PFSK-1 (cell line): ENCODE measurements around the gene MFSD12. TPM values are rescaled to one million over a fixed set of nuclear protein-coding genes. Genes with fewer than 3 reads are reported as not detected.

Experiments
- FOXP2 ChIP-seq: optimal IDR thresholded peaks from 2 replicates; pipeline ENCODE3; 2011; ENCODE audit warnings: borderline replicate concordance, control low read depth, inconsistent platforms; ENCODE audit not compliant: insufficient read depth; ENCODE audit errors: extremely low read length, extremely low read depth
- POLR2AphosphoS5 ChIP-seq: IDR thresholded peaks from 2 replicates; pipeline ENCODE4 v1.6.1; 2012; ENCODE audit warnings: low read depth, mild to moderate bottlenecking, control low read depth, low read length, moderate library complexity
- REST ChIP-seq, 2 experiments: IDR thresholded peaks; 2 replicates each; pipeline versions ENCODE4 v1.6.1 to v1.8.0; 2011 to 2012; ENCODE audit warnings: low read depth in 2 of 2, low read length in 2 of 2, control low read depth in 1 of 2, inconsistent platforms in 1 of 2, mild to moderate bottlenecking in 1 of 2, moderate library complexity in 1 of 2; ENCODE audit not compliant: insufficient read depth in 1 of 2
- SIN3A ChIP-seq: IDR thresholded peaks from 2 replicates; pipeline ENCODE4 v1.6.1; 2012; ENCODE audit warnings: mild to moderate bottlenecking, low read length, moderate library complexity, borderline replicate concordance; ENCODE audit not compliant: insufficient read depth
- TAF1 ChIP-seq: IDR thresholded peaks from 2 replicates; pipeline ENCODE4 v1.6.1; 2012; ENCODE audit warnings: low read length, control low read depth, borderline replicate concordance; ENCODE audit not compliant: insufficient read depth
- polyA plus RNA-seq: library from polyadenylated mRNA; unstranded; fragments of >200 nt; gene quantifications from one replicate; pipeline ENCODE4 v1.2.1, GENCODE V29; 2012; ENCODE audit warnings: low read depth, missing spikeins; ENCODE audit not compliant: insufficient read length

Gene MFSD12
- 175 TPM for polyA plus RNA-seq

GRCh38 chr19:3557461-3558248 is at the start of gene MFSD12:
TSS of gene MFSD12 (minus strand) at chr19:3557586. CDS start at chr19:3557403, 183 bp downstream.
- no peak for TF ChIP-seq REST (IDR thresholded peaks at IDR 0.05; ENCODE audit: insufficient read depth in 1 of 2, low read depth in 2 of 2, low read length in 2 of 2)
- TF ChIP-seq FOXP2, result peak; percentile 83
- TF ChIP-seq SIN3A, result no peak
- peak; percentile 77 for TF ChIP-seq TAF1
- peak; percentile 75 for TF ChIP-seq POLR2AphosphoS5

GRCh38 chr19:3606690-3607289 is 49.4 kb upstream of the MFSD12 start, which contains the start of gene TBXA2R:
TSS of gene TBXA2R (minus strand) at chr19:3606875. CDS start at chr19:3600634, 6,241 bp downstream.
- TF ChIP-seq POLR2AphosphoS5, result no peak
- TF ChIP-seq SIN3A, result no peak
- no peak for TF ChIP-seq REST (IDR thresholded peaks at IDR 0.05; ENCODE audit: insufficient read depth in 1 of 2, low read depth in 2 of 2, low read length in 2 of 2)
- no peak for TF ChIP-seq FOXP2
- no peak for TF ChIP-seq TAF1

- TF ChIP-seq REST (IDR thresholded peaks at IDR 0.05; ENCODE audit: insufficient read depth in 1 of 2, low read depth in 2 of 2, low read length in 2 of 2) (no peak), TAF1 (no peak), POLR2AphosphoS5 (no peak), SIN3A (no peak), FOXP2 (peak; percentile 23)
Observed at GRCh38 chr19:3606174-3606689, 48.8 kb upstream of the MFSD12 start.

GRCh38 chr19:3605770-3606169 is 48.4 kb upstream of the MFSD12 start:
- TF ChIP-seq TAF1, result no peak
- no peak for TF ChIP-seq SIN3A
- no peak for TF ChIP-seq REST (IDR thresholded peaks at IDR 0.05; ENCODE audit: insufficient read depth in 1 of 2, low read depth in 2 of 2, low read length in 2 of 2)
- no peak for TF ChIP-seq FOXP2
- TF ChIP-seq POLR2AphosphoS5, result no peak
